Kidney capillary endothelial cell (primary cell): ENCODE results near the gene QPRT.
"Not testable (repeated sequence)": the region's sequence is repeated elsewhere in the genome, so short reads cannot be mapped to it uniquely, and the experiment has no call there.

ENCODE experiments used
- DNase-seq: peaks from one replicate; pipeline ENCODE4 v3.0.0-alpha.2; 2018; ENCODE audit warnings: low spot score

QPRT gene

GRCh38 chr16:29746518-29746917 is 67.5 kb downstream of the QPRT start:
- DNase-seq = not testable (repeated sequence)
